B cell (primary cell): Measurements from ENCODE around the gene MBTPS1. TPM values are rescaled to one million over a fixed set of nuclear protein-coding genes. Genes with fewer than 3 reads are reported as not detected.

Source experiments
- ATAC-seq: fragments of 200-7000 bp; cut with Tn5 transposase; one replicate; pipeline ENCODE4 v1.10.0; 2021; ENCODE audit warnings: low read depth, mild to moderate bottlenecking, moderate number of reproducible peaks, moderate library complexity
- CTCF ChIA-PET: fragments of 350-600 bp; sonication (Branson Sonifier 250); formaldehyde crosslinking; loops from one replicate; lab custom pipeline; 2021; ENCODE audit warnings: antibody characterized with exemption, inconsistent platforms; lab: Charles Lee
- POLR2A ChIA-PET: fragments of 350-600 bp; sonication (Branson Sonifier 250); formaldehyde crosslinking; loops from one replicate; lab custom pipeline; 2021; ENCODE audit warnings: antibody characterized with exemption; lab: Charles Lee
- DNase-seq: peaks from one replicate; pipeline ENCODE4 v3.0.0; 2013
- H2AFZ ChIP-seq: 2 replicates; pipeline ENCODE4 v1.6.1; 2012; ENCODE audit warnings: mild to moderate bottlenecking, low read depth, low read length; ENCODE audit not compliant: insufficient read depth, poor library complexity, severe bottlenecking
- H3K27ac ChIP-seq, 2 donors: 1 replicate in 1 of 2; 2 replicates in 1 of 2; pipeline ENCODE4 v1.5.1; 2012 to 2013; ENCODE audit warnings: low read length in 2 of 2, mild to moderate bottlenecking in 2 of 2, moderate library complexity in 1 of 2
- H3K27me3 ChIP-seq, 4 experiments: fragments of 200-600 bp in 1 of 4; sonication (generic) in 1 of 4; replicated peaks in 1 of 4; 1 replicate in 2 of 4; 2 replicates in 2 of 4; pipeline versions ENCODE4 v1.6.1 to v1.7.0; 2013 to 2016; ENCODE audit warnings: low read length in 3 of 4, mild to moderate bottlenecking in 2 of 4, mixed read lengths in 1 of 4, moderate library complexity in 1 of 4; ENCODE audit not compliant: insufficient read depth in 4 of 4, control insufficient read depth in 3 of 4; ENCODE audit errors: control extremely low read depth in 1 of 4
- H3K36me3 ChIP-seq, 2 experiments: replicated peaks in 1 of 2; 1 replicate in 1 of 2; 2 replicates in 1 of 2; pipeline versions ENCODE4 v1.6.1 to v1.7.1; 2013; ENCODE audit warnings: low read length in 1 of 2; ENCODE audit not compliant: insufficient read depth in 2 of 2, control insufficient read depth in 1 of 2; ENCODE audit errors: control extremely low read depth in 1 of 2, extremely low read depth in 1 of 2
- H3K4me1 ChIP-seq, 2 donors: fragments of 200-600 bp in 1 of 2; sonication (generic) in 1 of 2; 1 replicate in 1 of 2; 2 replicates in 1 of 2; pipeline versions ENCODE4 v1.5.1 to v1.6.1; 2013 to 2017; ENCODE audit warnings: low read length in 2 of 2; ENCODE audit not compliant: control insufficient read depth in 2 of 2, insufficient read depth in 2 of 2
- H3K4me2 ChIP-seq: replicated peaks from 2 replicates; pipeline ENCODE3; 2012; ENCODE audit warnings: mild to moderate bottlenecking, low read depth, low read length; ENCODE audit not compliant: poor library complexity, severe bottlenecking
- H3K4me3 ChIP-seq, 5 experiments: fragments of 200-600 bp in 1 of 5; sonication (generic) in 1 of 5; 1 replicate in 3 of 5; 2 replicates in 2 of 5; pipeline versions ENCODE4 v1.5.1 to v1.7.0; 2011 to 2016; ENCODE audit warnings: low read length in 4 of 5, mild to moderate bottlenecking in 4 of 5, low read depth in 2 of 5, control low read depth in 1 of 5, moderate library complexity in 1 of 5; ENCODE audit not compliant: insufficient read depth in 1 of 5; ENCODE audit errors: control extremely low read depth in 1 of 5, extremely low read depth in 1 of 5
- H3K79me2 ChIP-seq: fragments of 200-600 bp; sonication (generic); one replicate; pipeline ENCODE4 v1.6.0; 2016; ENCODE audit warnings: low read length; ENCODE audit not compliant: control insufficient read depth, insufficient read depth
- H3K9ac ChIP-seq: fragments of 200-600 bp; sonication (generic); 2 replicates; pipeline ENCODE4 v1.6.1; 2017; ENCODE audit warnings: mild to moderate bottlenecking, low read length, moderate library complexity
- H3K9me3 ChIP-seq, 3 donors: one replicate each; pipeline versions ENCODE4 v1.6.1 to v1.7.1; 2013; ENCODE audit warnings: low read length in 2 of 3; ENCODE audit not compliant: control insufficient read depth in 2 of 3, insufficient read depth in 1 of 3; ENCODE audit errors: control extremely low read depth in 1 of 3
- H4K20me1 ChIP-seq: 2 replicates; pipeline ENCODE4 v1.6.0; 2012; ENCODE audit warnings: mild to moderate bottlenecking, low read length; ENCODE audit not compliant: insufficient read depth, control insufficient read depth, poor library complexity, severe bottlenecking
- H3K27ac Mint-ChIP-seq: one replicate; pipeline ENCODE4 v1.8.0; 2021; ENCODE audit warnings: mixed read lengths
- H3K27me3 Mint-ChIP-seq: one replicate; pipeline ENCODE4 v1.8.0; 2021; ENCODE audit warnings: mixed read lengths
- H3K4me1 Mint-ChIP-seq: one replicate; pipeline ENCODE4 v1.8.0; 2021; ENCODE audit warnings: mixed read lengths
- H3K4me3 Mint-ChIP-seq: one replicate; pipeline ENCODE4 v1.8.0; 2021; ENCODE audit warnings: mixed read lengths
- H3K9me3 Mint-ChIP-seq: one replicate; pipeline ENCODE4 v1.8.0; 2022; ENCODE audit warnings: mixed read lengths; ENCODE audit not compliant: insufficient read depth
- EZH2 ChIP-seq: IDR thresholded peaks from 2 replicates; pipeline ENCODE4 v1.6.1; 2012; ENCODE audit warnings: borderline replicate concordance, low read depth, mild to moderate bottlenecking, moderate library complexity, low read length; ENCODE audit not compliant: insufficient read depth, poor library complexity, severe bottlenecking
- WGBS: methylation state at CpG from one replicate; pipeline ENCODE4 v1.1.5; 2013; ENCODE audit warnings: missing lambda C conversion rate; ENCODE audit not compliant: insufficient coverage; 5-methylcytosine and 5-hydroxymethylcytosine counted together
- intact Hi-C: fragments of 100-400 bp; cut with micrococcal nuclease; formaldehyde crosslinking; loops from one replicate; pipeline ENCODE4 v1.10.0; 2022
- polyA plus RNA-seq: library from polyadenylated mRNA; depleted of rRNA; stranded (reverse); fragments of >200 nt; gene quantifications from 2 replicates; pipeline ENCODE4 v1.2.3, GENCODE V29; 2012
- total RNA-seq, 2 donors: library from RNA; stranded (reverse); fragments of 120-200 nt in 1 of 2; gene quantifications; 1 replicate in 1 of 2; 2 replicates in 1 of 2; pipeline versions ENCODE4 v1.2.3 to v1.2.4, GENCODE V29; 2013 to 2022
- TF ChIP-seq, protein P1 (sequence below): fragments of 200-600 bp; IDR thresholded peaks from one replicate; pipeline ENCODE4 v1.8.0; 2022; ENCODE audit warnings: antibody characterized with exemption, mild to moderate bottlenecking

Gene MBTPS1
- total and polyA plus RNA-seq, 2 donors (not counting 1 experiment from before 2014, with no cell fraction given), result 85.9 to 120 TPM

DNA sequence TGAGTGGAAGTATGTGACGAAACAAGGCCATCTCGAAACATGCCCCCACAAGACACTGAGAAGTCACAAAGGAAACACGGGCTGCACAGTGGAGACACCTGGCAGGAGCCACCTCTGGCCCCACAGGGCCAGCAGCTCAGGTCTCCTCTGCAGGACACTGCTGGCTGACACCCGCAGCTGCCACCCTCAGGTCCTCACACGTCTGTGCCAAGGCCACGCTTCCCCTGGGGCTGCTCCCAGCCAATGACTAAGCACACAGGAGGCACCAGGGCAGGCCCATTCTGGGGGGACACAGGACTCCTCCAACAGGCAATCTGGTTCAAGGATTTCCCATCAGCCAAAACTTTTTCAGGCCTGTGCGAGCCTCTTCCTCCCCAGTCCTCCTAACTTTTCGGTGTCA, 36.4 kb downstream of the MBTPS1 start:
- Histone ChIP-seq H3K4me3 (no peak overlapping the region), H4K20me1 (peaks cover 76% of the 10 kb centered on the region), H2AFZ (no peak overlapping the region), H3K27me3 (no peaks in the 10 kb centered on the region), H3K36me3 (peaks cover 1 to 80% of the 10 kb centered on the region in 2 experiments), H3K4me1 (peaks cover 6 to 7% of the 10 kb centered on the region in 2 donors), H3K4me2 (no peak overlapping the region), H3K9me3 (no peaks in the 10 kb centered on the region), H3K79me2 (peaks cover 51% of the 10 kb centered on the region), H3K27ac (no peak overlapping the region), H3K9ac (no peak overlapping the region)
- H3K4me1 Mint-ChIP-seq, result peaks cover 8% of the 10 kb centered on the region
- no peak for DNase-seq
- WGBS, result 88% methylated on average over 8 of the region's 8 CpGs
- ATAC-seq, result no peak
- intact Hi-C loops, result loop anchor here (10.0 kb wide), 1 partner anchor 424 kb away; the partner anchor contains the start of gene MEAK7
- no peak overlapping the region for H3K4me3 Mint-ChIP-seq
- ChIA-PET CTCF (interaction anchor here (0.5 to 0.9 kb wide), 3 partner anchors 31 to 107 kb away, joined by 3 read pairs; partner anchors contain the start of gene TAF1C), POLR2A (no interaction called here)
- H3K27ac Mint-ChIP-seq, result no peak overlapping the region
- no peaks in the 10 kb centered on the region for H3K9me3 Mint-ChIP-seq
- no peaks in the 10 kb centered on the region for H3K27me3 Mint-ChIP-seq
- TF ChIP-seq EZH2, result no peak
- TF ChIP-seq, protein P1, sequence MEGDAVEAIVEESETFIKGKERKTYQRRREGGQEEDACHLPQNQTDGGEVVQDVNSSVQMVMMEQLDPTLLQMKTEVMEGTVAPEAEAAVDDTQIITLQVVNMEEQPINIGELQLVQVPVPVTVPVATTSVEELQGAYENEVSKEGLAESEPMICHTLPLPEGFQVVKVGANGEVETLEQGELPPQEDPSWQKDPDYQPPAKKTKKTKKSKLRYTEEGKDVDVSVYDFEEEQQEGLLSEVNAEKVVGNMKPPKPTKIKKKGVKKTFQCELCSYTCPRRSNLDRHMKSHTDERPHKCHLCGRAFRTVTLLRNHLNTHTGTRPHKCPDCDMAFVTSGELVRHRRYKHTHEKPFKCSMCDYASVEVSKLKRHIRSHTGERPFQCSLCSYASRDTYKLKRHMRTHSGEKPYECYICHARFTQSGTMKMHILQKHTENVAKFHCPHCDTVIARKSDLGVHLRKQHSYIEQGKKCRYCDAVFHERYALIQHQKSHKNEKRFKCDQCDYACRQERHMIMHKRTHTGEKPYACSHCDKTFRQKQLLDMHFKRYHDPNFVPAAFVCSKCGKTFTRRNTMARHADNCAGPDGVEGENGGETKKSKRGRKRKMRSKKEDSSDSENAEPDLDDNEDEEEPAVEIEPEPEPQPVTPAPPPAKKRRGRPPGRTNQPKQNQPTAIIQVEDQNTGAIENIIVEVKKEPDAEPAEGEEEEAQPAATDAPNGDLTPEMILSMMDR, result no peak

DNA sequence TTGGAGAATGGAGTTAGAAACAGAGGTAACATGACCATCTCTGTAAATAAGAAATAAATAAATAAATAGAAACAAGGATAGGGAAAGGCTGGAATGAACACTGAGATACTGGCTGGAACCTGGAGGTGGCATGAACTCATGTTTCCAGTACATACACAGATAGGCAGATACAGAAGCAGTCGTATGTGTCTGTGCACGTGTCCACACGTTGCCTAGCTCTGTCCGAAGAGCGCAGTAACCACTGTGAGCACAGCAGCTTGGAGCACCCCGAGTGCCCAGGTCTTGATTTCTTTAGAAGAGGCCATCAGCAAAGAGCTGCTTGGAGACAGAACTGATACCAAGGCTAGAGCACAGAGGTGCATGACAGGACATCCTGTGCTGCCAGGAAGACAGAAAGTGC, 37.1 kb downstream of the MBTPS1 start:
- no peak overlapping the region for H2AFZ ChIP-seq
- H3K27me3 ChIP-seq, result no peaks in the 10 kb centered on the region
- no peaks in the 10 kb centered on the region for H3K9me3 Mint-ChIP-seq
- H3K4me1 ChIP-seq, result peaks cover 0 to under 1% of the 10 kb centered on the region in 2 donors
- H3K27ac ChIP-seq, result no peak overlapping the region
- H3K27me3 Mint-ChIP-seq, result no peaks in the 10 kb centered on the region
- H3K4me2 ChIP-seq, result no peak overlapping the region
- H3K9ac ChIP-seq, result no peak overlapping the region
- no peak for TF ChIP-seq EZH2
- TF ChIP-seq, protein P1, result no peak
- H3K27ac Mint-ChIP-seq, result no peak overlapping the region
- WGBS, result 92% methylated on average over 6 of the region's 6 CpGs
- no peak overlapping the region for H3K4me3 Mint-ChIP-seq
- DNase-seq (no peak), ATAC-seq (no peak)
- ChIA-PET POLR2A (no interaction called here), CTCF (no interaction called here)
- H3K36me3 ChIP-seq, result peaks cover 1 to 85% of the 10 kb centered on the region in 2 experiments
- peaks cover 77% of the 10 kb centered on the region for H4K20me1 ChIP-seq
- H3K4me1 Mint-ChIP-seq, result peaks cover 1% of the 10 kb centered on the region
- intact Hi-C loops, result loop anchor here (10.0 kb wide), 1 partner anchor 425 kb away; the partner anchor contains the start of gene MEAK7
- H3K9me3 ChIP-seq, result no peaks in the 10 kb centered on the region
- H3K4me3 ChIP-seq, result no peak overlapping the region
- H3K79me2 ChIP-seq, result peaks cover 51% of the 10 kb centered on the region
